Measurements from ENCODE around the gene MMRN2.

- TF ChIP-seq, protein P1, sequence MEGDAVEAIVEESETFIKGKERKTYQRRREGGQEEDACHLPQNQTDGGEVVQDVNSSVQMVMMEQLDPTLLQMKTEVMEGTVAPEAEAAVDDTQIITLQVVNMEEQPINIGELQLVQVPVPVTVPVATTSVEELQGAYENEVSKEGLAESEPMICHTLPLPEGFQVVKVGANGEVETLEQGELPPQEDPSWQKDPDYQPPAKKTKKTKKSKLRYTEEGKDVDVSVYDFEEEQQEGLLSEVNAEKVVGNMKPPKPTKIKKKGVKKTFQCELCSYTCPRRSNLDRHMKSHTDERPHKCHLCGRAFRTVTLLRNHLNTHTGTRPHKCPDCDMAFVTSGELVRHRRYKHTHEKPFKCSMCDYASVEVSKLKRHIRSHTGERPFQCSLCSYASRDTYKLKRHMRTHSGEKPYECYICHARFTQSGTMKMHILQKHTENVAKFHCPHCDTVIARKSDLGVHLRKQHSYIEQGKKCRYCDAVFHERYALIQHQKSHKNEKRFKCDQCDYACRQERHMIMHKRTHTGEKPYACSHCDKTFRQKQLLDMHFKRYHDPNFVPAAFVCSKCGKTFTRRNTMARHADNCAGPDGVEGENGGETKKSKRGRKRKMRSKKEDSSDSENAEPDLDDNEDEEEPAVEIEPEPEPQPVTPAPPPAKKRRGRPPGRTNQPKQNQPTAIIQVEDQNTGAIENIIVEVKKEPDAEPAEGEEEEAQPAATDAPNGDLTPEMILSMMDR (IDR thresholded peaks at IDR 0.05) = no peak
- no peak for TF ChIP-seq POLR2A (IDR thresholded peaks at IDR 0.05)
- no peak for TF ChIP-seq EP300 (IDR thresholded peaks at IDR 0.05)
Measured at GRCh38 chr10:86931872-86932271, 25.5 kb downstream of the MMRN2 start.
